IPS-NIHi7 (cell line): Measurements from ENCODE around the gene OSBPL10.
A peak's percentile ranks its signal among the peaks of the same experiment; 100 is the strongest.
"Not testable (repeated sequence)": the region's sequence is repeated elsewhere in the genome, so short reads cannot be mapped to it uniquely, and the experiment has no call there.

ENCODE experiments used
- DNase-seq: peaks from one replicate; pipeline ENCODE4 v3.0.0; 2012; ENCODE audit warnings: mixed read lengths; ENCODE audit errors: extremely low spot score

Gene OSBPL10, protein sequence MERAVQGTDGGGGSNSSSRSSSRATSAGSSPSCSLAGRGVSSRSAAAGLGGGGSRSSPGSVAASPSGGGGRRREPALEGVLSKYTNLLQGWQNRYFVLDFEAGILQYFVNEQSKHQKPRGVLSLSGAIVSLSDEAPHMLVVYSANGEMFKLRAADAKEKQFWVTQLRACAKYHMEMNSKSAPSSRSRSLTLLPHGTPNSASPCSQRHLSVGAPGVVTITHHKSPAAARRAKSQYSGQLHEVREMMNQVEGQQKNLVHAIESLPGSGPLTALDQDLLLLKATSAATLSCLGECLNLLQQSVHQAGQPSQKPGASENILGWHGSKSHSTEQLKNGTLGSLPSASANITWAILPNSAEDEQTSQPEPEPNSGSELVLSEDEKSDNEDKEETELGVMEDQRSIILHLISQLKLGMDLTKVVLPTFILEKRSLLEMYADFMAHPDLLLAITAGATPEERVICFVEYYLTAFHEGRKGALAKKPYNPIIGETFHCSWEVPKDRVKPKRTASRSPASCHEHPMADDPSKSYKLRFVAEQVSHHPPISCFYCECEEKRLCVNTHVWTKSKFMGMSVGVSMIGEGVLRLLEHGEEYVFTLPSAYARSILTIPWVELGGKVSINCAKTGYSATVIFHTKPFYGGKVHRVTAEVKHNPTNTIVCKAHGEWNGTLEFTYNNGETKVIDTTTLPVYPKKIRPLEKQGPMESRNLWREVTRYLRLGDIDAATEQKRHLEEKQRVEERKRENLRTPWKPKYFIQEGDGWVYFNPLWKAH

DNA sequence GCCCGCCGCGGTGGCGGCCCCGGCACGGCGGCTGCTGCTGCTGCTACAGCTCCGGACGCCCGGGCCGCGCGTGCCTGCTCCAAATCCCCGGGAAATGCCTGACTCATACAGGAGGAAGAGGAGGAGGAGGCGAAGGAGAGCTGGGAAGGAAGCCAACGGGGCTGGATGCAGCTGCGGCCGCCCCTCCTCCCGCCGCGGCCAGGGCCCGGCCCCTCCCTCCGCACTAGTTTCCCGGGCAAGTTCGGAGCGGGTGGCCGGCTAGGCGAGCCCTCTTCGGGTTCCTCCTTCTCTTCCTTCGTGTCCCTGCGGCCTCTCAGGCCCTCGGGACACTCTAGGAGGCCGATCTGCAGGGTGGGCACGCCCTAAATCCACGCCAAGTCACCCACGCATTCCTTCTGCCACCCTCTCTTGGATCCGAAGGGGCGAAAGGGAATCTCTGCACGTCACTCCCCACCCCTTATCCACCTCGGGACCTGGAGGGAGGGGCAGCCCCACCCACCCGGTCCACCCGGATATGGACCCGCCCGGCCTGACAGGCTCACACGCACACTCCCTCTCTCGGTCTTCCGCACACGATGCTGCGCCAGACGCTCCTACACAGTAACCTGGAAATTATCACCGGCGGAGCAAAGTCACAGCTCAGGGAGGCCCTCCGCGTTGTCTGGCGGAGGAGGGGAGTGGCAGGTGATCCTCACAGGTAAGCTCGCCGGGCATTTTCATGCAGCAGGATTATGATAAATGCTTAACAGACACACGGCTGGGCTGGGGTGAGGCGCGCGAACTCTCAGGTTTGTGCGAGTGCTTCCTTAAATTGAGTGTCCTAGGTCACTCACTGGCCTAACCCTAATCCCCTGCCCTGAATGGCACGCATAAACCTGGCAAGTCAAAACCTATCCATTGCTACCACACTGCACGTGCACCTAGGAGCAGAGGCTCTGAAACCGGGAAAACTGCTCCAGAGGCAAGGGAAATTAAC is at the start of gene OSBPL10, which contains the start of gene ZNF860:
TSS of gene OSBPL10 (minus strand) at position 57 of the 976 bp plus-strand sequence. CDS start 83 bp downstream, outside the sequence.
TSS of gene ZNF860 (plus strand) at position 545 of the 976 bp plus-strand sequence. CDS start 7,330 bp downstream, outside the sequence.
- peak; percentile 81 for DNase-seq

DNA sequence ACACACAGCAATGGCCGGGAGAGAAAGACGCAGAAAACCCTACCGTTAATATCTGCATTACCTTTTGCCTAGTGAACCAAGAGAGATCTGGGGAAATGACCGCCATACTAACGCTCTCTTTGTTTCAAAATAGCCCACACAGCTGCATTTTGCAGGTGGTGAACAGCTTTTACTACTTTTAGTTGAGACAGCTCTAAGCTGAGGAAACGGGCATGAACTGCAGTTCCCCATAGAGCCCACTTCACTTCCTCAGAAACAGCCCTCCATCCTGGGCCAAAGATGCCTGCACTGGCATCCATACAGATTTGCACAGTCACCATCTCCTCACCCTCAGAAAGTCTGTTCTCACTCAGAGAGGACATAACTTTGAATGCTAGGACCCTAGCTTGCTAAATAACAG is 45.5 kb upstream of the OSBPL10 start:
- DNase-seq: no peak

DNA sequence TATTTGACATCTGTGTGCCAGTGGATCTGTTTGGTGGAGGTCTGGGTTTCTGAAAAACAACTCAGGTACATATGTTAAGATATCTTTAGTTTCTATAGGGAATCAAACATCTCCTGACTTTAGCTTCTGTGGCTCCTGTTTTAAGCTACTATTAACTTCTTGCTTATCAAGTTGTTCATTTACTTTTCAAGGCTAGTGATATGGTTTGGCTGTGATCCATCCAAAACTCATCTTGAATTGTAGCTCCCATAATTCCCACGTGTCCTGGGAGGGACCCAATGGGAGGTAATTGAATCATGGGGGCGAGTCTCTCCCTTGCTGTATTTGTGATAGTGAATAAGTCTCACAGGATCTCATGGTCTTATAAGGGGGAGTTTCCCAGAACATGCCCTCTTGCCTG is 41.9 kb upstream of the OSBPL10 start:
- DNase-seq: no peak

DNA sequence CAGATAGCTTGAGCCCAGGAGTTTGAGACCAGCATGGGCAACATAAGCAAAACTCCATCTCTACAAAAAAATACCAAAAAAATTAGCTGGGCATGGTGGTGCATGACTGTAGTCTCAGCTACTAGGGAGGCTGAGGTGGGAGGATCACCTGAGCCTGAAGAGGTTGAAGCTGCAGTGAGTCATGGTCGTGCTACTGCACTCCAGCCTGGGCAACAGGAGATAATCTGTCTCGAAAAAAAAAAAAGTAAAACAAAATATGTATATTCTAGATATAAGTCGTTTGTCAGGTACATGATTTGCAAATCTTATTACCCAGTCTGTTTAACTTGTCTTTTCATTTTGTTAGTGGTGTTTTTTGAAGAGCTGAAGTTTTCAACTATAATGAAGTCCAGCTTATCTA is 40.7 kb upstream of the OSBPL10 start:
- DNase-seq: no peak

DNA sequence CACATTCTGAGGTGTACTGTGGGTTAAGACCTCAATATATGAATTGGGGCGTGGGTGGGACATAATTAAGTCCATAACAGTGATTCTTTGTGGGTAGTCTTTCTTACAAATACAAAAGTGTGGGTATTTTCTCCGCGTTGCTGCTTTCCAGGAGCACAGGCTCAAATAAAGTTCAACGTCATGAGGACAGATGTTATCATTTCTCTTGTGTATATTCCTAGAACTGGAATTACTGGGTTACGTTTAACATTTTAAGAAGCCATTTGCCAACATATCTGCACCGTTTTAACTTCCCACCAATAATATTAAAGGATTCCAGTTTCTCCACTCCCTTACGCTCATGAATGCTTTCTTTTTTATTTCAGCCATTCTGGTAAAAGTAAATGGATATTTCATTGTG is 40.1 kb upstream of the OSBPL10 start:
- DNase-seq: no peak

DNA sequence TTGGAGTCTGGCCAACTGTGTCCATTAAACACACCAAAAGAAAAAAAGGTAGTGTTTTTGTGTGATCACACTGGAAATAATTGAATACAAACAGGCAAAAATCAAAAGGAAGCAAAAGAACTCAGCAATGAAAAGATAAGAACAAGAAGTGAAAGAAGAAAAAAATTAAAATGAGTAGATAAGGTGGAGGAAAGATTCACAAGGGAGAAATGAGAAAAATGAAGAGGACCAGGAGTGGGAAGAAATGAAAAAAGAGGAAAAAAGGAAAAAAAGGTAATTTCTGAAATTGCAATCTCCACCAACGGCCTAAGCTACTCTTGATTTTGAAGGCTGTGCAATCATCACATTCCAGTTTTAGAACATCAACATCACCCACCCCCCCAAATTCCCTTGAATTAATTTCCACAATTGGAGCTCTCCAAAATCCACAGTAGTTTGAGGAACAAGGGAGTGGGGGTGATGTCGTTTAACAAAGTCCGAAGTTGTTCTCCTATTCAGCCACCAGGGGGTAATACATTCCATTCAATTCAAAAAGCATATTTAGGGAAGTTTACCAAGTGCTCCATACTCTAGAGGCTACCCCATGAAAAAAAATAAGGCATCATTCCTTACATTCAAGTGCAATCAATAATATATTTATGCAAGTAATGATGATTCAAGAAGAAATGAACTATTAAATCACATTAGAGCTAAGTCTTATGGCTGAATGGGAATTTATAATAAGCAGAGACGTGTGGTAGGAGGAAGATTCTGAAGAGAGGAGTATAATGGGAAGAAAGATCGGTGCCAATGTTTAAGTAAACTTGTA is 37.9 kb upstream of the OSBPL10 start:
- peak; percentile 71 for DNase-seq

DNA sequence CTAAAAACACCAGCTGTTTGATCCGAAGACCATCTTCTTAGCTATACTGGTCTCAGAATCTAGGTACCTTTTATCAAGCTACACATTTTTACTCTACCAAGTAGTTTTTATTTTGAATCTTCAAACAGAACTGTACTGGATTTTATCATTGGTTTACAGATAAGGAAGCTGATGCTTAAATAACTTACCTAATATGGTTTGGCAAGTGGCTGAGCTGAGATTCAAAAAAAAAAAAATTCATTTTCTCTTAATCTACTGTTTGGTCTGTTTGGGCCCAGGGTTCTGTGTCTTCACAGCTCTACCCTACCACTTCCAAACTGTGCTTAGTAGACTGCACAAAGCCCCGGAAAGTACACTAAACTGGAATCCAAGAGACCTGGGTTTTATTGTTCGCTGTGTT is 36.2 kb upstream of the OSBPL10 start:
- no peak for DNase-seq

DNA sequence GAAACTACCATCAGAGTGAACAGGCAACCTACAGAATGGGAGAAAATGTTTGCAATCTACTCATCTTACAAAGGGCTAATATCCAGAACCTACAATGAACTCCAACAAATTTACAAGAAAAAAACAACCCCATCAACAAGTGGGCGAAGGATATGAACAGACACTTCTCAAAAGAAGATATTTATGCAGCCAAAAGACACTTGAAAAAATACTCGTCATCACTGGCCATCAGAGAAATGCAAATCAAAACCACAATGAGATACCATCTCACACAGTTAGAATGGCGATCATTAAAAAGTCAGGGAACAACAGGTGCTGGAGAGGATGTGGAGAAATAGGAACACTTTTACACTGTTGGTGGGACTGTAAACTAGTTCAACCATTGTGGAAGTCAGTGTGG is 34.6 kb upstream of the OSBPL10 start:
- DNase-seq: not testable (repeated sequence)

DNA sequence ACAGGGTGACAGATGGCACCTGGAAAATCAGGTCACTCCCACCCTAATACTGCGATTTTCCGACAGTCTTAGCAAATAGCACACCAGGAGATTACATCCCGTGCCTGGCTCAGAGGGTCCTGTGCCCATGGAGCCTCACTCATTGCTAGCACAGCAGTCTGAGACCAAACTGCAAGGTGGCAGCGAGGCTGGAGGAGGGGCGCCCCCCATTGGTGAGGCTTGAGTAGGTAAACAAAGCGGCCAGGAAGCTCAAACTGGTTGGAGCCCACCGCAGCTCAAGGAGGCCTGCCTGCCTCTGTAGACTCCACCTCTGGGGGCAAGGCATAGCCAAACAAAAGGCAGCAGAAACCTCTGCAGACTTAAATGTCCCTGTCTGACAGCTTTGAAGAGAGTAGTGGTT is 29.6 kb upstream of the OSBPL10 start:
- not testable (repeated sequence) for DNase-seq

DNA sequence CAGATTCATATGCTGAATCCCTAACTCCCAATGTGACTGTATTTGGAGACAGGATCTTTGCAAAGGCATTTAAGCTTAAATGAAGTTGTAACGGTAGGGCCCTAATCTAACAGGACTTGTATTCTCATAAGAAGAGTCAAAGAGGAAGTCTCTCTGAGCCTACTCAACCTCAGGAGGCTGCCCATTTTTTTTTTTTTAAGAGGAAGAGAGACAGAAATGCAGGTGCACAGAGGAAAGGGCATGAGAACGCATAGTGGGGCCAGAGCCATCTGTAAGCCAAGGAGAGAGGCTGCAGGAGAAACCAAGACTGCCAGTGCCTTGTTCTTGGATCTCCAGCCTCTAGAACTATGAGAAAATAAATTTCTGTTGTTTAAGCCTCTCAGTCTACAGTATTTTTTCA is 28.9 kb upstream of the OSBPL10 start:
- DNase-seq: no peak

DNA sequence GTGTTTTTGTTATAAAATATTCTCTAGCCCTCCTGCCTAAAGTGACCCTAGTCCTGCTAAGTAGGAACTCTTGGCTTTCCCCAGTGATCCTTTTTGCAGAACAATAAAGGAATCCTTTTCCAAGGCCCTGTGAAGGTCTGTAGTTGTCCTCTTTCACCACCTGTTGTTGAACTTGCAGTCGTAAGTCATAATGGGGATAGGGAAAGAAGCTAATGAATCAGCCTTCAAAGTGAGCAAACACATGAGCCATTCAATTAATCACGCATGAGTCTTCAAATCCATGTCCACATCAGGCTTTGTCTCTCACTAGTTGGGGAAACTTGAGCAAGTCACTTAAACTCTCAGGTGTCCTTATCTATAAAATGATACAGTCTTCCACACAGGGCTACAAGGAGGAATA is 28.0 kb upstream of the OSBPL10 start:
- DNase-seq: no peak

DNA sequence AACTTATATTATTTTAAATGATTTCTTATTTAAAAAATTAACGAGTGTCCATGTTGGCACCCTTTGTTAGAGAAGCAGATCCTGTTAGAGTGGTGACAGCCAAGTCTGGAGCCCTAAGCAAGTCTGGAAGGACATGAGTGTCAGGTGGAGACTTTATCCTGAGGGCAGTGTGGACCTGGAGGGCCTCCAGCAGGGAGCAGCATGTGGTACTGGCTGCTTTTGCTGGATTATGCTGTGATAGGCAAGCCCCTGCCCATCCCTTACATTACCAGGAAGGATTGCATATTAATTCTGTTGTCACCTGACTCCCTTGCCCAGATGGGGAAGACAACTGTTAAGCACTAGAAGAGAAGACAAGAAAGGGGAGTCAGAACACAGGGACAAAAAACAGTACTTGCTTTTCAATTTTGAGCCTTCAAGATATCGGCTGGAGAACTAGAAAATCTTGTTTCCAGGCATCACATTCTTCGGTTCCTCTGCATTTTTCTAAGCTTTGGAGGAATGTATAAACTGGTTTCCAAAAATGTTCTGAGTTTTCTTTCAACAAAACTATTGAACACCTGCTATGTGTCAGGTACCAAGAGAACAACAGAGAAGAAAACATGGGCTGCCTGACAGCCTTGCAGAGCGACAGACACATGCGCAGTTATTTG is 23.2 kb upstream of the OSBPL10 start:
- DNase-seq: peak; percentile 35

DNA sequence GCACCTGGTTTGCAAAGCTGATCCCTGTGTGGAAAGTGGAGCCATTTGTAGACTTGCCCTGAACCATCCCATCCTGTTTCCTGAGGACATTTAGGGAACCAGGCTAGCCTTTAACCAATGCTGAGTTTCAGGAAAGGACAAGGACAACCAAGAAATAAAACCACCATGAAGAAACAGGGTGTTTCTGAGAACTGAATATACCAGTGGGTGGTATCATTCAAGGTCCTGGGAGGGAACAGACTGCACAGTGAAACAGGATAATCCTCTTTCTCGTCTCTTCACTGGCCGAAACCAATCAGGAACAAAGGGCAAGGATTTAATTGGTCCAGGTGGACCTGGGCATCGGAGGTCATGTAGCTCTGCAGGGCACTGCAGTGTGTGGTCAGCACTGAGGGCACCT is 22.3 kb upstream of the OSBPL10 start:
- no peak for DNase-seq

DNA sequence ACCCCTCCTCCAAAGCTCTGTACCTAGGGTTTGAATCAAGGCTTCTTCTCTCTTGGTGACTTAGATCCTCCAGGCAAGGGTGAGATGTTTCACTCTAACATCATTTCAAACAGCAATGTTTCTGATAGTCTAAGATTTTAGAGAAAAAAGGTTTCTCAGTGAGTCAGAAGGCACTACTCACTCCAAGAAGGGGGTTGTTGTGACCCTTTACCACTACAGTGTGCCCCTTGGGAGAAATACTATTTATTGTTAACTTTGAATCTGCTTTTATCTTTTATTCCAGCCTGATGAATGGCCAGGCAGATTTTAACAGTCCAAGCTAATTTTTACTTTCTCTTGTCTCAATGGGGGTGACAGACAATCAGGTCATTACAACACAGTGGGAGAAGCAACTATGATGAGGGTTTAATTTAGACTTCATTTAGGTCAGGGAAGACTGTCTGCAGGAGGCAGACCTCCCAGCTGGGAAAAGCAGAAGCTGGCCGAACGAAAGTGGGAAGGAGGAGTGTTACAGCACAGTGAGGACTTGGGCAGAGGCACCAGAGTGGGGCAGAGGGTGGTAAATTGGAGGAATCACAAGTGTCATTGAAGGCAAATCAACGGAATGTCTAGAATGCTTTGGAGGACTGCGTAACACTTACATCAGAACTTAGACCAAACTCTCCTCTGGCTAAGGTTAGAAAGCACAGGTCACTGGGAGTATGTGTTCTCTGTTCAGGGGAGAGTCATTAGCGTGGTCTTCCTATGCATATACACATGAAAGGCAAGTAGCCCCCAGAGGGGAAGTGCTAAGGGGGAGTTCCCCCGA is 21.7 kb upstream of the OSBPL10 start:
- DNase-seq: no peak

DNA sequence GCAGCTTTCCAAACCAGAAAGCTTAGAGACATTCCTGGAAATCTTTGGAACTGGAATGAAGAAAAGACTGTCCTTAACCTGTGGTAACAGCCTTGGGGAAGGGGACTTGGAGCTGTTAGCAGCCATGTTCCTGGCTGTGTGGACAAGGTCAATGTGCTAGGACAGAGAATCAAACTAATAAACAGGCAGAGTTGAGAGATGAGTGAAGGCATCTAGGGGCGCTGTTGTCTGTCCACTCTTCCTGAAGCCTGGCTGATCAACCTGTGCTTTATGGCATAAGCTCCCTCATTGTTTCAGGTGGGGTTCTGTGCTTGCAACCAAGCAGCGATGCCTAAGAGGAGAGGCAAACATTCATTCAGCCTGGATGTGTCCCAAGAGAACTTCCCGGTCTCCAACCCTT is 19.8 kb upstream of the OSBPL10 start:
- no peak for DNase-seq

DNA sequence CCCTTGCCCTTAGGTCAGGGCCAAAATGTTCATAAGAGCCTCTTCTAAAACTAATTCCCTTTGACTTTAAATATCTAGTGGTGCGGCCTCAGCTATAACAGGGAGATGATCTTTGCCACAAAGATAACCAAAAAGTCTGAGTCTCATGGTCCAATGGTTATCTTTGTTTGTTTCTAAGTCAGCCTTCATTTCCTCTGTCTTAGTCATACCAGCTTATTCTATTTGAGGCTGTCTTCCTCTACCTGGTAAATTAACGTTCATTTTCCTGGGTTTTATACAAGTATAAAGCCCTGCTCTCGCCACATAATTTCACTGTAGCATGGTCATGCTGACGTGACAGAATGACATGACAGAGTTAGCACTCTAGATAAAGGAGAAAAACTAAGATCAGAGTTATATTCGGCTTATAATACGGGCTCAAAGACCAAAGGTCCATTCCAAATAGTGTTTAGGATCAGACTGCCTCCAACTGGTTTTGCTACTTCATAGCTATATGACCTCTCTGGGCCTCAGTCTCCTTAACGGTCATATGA is 18.9 kb upstream of the OSBPL10 start:
- DNase-seq: no peak

DNA sequence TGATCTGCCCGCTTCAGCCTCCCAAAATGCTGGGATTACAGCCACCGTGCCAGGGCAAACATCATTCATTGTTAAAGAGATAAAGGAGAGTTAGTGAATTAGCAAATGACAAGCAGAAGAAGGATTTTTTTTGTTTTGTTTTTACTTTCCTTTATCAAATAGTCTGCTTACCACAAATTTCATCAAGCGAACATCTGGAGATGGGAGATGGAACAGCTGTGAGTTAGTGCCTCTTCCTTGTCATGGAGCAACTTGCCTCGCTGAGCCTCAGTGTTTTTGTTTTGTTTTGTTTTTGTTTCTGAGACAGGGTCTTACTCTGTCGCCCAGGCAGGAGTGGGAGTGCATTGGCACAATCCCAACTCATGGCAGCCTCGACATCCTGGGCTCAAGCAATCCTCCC is 16.4 kb upstream of the OSBPL10 start:
- DNase-seq: no peak

DNA sequence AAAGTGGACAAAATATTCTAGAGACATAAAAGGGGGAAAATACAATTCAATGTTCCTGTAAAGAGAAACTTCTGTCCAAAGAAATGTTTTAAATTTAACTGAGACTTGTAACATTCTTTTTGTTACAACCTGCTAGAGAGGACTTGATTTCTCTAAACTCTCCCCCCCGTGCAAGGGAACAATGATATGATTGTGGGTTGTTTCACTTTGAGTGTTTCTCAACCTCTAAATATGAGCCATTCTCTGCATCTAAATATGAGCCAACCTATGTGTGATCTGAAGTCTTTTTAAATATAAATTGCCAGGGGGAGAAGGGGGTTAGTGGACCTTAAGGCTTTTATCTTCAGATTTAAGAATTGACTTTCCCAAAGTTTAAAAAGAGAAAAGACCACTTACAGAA is 15.1 kb upstream of the OSBPL10 start:
- no peak for DNase-seq

DNA sequence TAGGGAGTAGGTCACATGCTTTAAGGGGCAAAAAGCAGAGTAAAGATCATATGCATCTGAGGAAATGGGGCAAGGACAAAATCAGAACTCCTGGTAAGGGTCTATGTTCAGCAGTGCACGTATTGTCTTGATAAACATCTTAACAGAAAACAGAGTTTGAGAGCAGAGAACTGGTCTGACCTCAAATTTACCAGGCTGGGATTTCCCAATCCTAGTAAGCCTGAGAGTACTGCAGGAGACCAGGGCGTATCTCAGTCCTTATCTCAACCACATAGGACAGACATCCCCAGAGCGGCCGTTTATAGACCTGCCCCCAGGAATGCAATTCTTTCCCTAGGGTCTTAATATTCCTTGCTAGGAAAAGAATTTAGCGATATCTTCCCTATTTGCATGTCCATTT is 14.0 kb upstream of the OSBPL10 start:
- DNase-seq: not testable (repeated sequence)
